H4 (cell line): ENCODE data around the gene INPP5J. TPM values are rescaled to one million over a fixed set of nuclear protein-coding genes. Genes with fewer than 3 reads are reported as not detected.
"Not testable (repeated sequence)": the region's sequence is repeated elsewhere in the genome, so short reads cannot be mapped to it uniquely, and the experiment has no call there.

Experiments used
- DNase-seq: peaks from one replicate; pipeline ENCODE4 v3.0.0-alpha.2; 2015; ENCODE audit warnings: low spot score
- total RNA-seq: library from RNA; depleted of rRNA; stranded (reverse); fragments of >200 nt; shearing (Covaris generic); gene quantifications from 2 replicates; pipeline ENCODE4 v1.2.3, GENCODE V29; 2014

The INPP5J gene
- total RNA-seq, 1 experiment from 2014 or later = 0.79 TPM

GRCh38 chr22:31086703-31087330 is 35.9 kb upstream of the INPP5J start:
- DNase-seq = no peak

- no peak for DNase-seq
Observed at GRCh38 chr22:31087744-31088215, 35.0 kb upstream of the INPP5J start.

GRCh38 chr22:31088233-31088986 is 34.4 kb upstream of the INPP5J start:
- no peak for DNase-seq

- no peak for DNase-seq
Observed at GRCh38 chr22:31089160-31090100, 33.3 kb upstream of the INPP5J start.

GRCh38 chr22:31090217-31091085 is 32.3 kb upstream of the INPP5J start:
- DNase-seq = no peak

GRCh38 chr22:31091106-31091975 is 31.4 kb upstream of the INPP5J start:
- no peak for DNase-seq

- DNase-seq = no peak
Observed at GRCh38 chr22:31092161-31092560, 30.6 kb upstream of the INPP5J start.

- DNase-seq = no peak
Observed at GRCh38 chr22:31093086-31093850, 29.5 kb upstream of the INPP5J start.

- no peak for DNase-seq
Observed at GRCh38 chr22:31094021-31094551, 28.7 kb upstream of the INPP5J start.

- no peak for DNase-seq
Observed at GRCh38 chr22:31094741-31095140, 28.0 kb upstream of the INPP5J start.

- DNase-seq = no peak
Observed at GRCh38 chr22:31095637-31096249, 27.0 kb upstream of the INPP5J start.

- DNase-seq = no peak
Observed at GRCh38 chr22:31096657-31097279, 26.0 kb upstream of the INPP5J start.

- DNase-seq = not testable (repeated sequence)
Observed at GRCh38 chr22:31097539-31097938, 25.2 kb upstream of the INPP5J start.

GRCh38 chr22:31097941-31098631 is 24.7 kb upstream of the INPP5J start:
- DNase-seq = no peak

GRCh38 chr22:31098632-31099110 is 24.1 kb upstream of the INPP5J start:
- DNase-seq = no peak

- no peak for DNase-seq
Observed at GRCh38 chr22:31099386-31099785, 23.4 kb upstream of the INPP5J start.
